Glutamatergic neuron (in vitro differentiated cells): ENCODE data around the gene TRPC3. TPM values are rescaled to one million over a fixed set of nuclear protein-coding genes. Genes with fewer than 3 reads are reported as not detected.

Experiments
- DNase-seq: peaks from one replicate; pipeline ENCODE4 v3.0.0; 2022
- H3K27ac Mint-ChIP-seq: one replicate; pipeline ENCODE4 v1.8.0; 2020; ENCODE audit warnings: mild to moderate bottlenecking, mixed read lengths, inconsistent platforms; ENCODE audit not compliant: unreplicated experiment
- H3K27me3 Mint-ChIP-seq: one replicate; pipeline ENCODE4 v1.8.0; 2020; ENCODE audit warnings: mild to moderate bottlenecking, moderate library complexity, mixed read lengths, inconsistent platforms; ENCODE audit not compliant: unreplicated experiment
- H3K36me3 Mint-ChIP-seq: one replicate; pipeline ENCODE4 v1.8.0; 2020; ENCODE audit warnings: mild to moderate bottlenecking, mixed read lengths, inconsistent platforms; ENCODE audit not compliant: unreplicated experiment
- H3K4me1 Mint-ChIP-seq: one replicate; pipeline ENCODE4 v1.8.0; 2020; ENCODE audit warnings: mild to moderate bottlenecking, low read depth, mixed read lengths, inconsistent platforms; ENCODE audit not compliant: unreplicated experiment
- H3K4me3 Mint-ChIP-seq: one replicate; pipeline ENCODE4 v1.8.0; 2020; ENCODE audit warnings: mild to moderate bottlenecking, mixed read lengths, inconsistent platforms; ENCODE audit not compliant: unreplicated experiment
- H3K9me3 Mint-ChIP-seq: one replicate; pipeline ENCODE4 v1.8.0; 2020; ENCODE audit warnings: mild to moderate bottlenecking, moderate library complexity, mixed read lengths, inconsistent platforms; ENCODE audit not compliant: unreplicated experiment
- long read RNA-seq: library from polyadenylated mRNA; unstranded; transcript quantifications from one replicate; pipeline ENCODE4 v2.0.0, GENCODE V29; 2020; ENCODE audit not compliant: unreplicated experiment
- total RNA-seq: library from RNA; stranded (reverse); fragmentation: NEBNext Ultra II Directional; extraction: Animal tissue kit (Norgen Biotek cat#: 25700); gene quantifications from one replicate; pipeline ENCODE4 v1.2.1, GENCODE V29; 2021; ENCODE audit not compliant: unreplicated experiment
- TF ChIP-seq, protein P1 (sequence below): fragments of 200-600 bp; sonication (generic); IDR thresholded peaks from one replicate; pipeline ENCODE4 v1.5.0; 2021; ENCODE audit not compliant: partially characterized antibody, unreplicated experiment

TRPC3 gene
- total RNA-seq = 0.66 TPM
- long read RNA-seq = 0 reads

DNA sequence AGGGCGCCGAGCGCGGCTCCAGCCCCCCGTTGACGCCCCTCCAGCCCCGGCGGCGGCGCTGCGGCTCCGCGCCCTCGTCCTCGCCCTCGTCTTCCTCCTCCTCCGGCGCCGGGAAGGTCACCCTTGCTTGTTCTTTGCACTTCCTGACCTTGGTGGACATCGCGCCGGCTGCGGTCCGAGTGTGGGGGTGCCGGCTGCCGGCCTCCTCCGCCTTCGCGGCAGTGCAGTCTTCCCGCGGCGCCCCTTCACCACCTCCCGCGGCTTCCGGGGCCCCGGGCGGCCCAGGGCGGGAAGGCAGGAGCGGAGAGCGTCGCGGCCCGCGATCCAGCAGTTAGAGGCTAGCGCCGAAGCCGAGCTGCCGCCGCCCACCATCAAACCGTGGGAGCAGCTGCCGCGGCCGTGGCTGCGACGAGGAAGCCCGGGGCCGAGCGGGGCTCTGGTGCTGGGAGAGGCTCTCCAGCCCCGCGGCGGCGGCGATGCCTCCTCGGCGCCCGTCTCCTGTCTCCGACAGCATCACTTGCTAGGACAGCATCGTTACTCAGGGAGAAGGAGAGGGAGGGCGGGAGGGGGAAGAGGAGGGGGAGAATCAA, at the start of gene TRPC3:
TSS of gene TRPC3 (minus strand) at position 540 of the 590 bp plus-strand sequence. CDS start at position 160, 380 bp downstream.
- Mint-ChIP-seq H3K27me3 (peaks cover 13% of the 10 kb centered on the region), H3K27ac (no peak within 1 kb of the TSS), H3K4me1 (peaks cover 5% of the 10 kb centered on the region), H3K4me3 (peak within 1 kb of the TSS; percentile 89), H3K36me3 (no peaks in the 10 kb centered on the region), H3K9me3 (peaks cover 4% of the 10 kb centered on the region)
- TF ChIP-seq, protein P1, sequence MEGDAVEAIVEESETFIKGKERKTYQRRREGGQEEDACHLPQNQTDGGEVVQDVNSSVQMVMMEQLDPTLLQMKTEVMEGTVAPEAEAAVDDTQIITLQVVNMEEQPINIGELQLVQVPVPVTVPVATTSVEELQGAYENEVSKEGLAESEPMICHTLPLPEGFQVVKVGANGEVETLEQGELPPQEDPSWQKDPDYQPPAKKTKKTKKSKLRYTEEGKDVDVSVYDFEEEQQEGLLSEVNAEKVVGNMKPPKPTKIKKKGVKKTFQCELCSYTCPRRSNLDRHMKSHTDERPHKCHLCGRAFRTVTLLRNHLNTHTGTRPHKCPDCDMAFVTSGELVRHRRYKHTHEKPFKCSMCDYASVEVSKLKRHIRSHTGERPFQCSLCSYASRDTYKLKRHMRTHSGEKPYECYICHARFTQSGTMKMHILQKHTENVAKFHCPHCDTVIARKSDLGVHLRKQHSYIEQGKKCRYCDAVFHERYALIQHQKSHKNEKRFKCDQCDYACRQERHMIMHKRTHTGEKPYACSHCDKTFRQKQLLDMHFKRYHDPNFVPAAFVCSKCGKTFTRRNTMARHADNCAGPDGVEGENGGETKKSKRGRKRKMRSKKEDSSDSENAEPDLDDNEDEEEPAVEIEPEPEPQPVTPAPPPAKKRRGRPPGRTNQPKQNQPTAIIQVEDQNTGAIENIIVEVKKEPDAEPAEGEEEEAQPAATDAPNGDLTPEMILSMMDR = no peak
- peak; percentile 72 for DNase-seq

DNA sequence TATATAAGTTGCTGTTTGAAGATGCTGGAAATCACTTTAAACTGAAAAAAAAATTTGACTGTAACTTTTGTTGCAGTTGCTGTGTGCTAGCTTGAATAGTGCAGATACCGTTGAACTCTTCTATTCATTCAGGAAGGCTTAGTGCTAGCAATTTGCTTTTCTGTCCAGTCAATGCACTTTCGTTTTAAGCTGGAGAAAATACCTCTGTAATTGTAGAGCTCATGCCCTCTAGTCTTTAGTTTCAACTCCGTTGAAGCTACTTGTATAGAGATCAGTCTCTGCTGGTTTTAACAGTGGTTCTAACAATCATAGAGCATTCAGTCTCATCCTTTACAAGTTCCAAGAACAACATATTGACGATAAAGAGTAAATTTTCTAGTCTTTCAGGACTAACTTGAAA, 49.0 kb upstream of the TRPC3 start:
- no peak for DNase-seq
- TF ChIP-seq, protein P1 = no peak
- H3K36me3 Mint-ChIP-seq = no peaks in the 10 kb centered on the region
- no peak overlapping the region for H3K27ac Mint-ChIP-seq
- no peak overlapping the region for H3K4me3 Mint-ChIP-seq
- peaks cover 5% of the 10 kb centered on the region for H3K27me3 Mint-ChIP-seq
- H3K4me1 Mint-ChIP-seq = no peaks in the 10 kb centered on the region
- H3K9me3 Mint-ChIP-seq = no peaks in the 10 kb centered on the region

- Mint-ChIP-seq H3K36me3 (no peaks in the 10 kb centered on the region), H3K9me3 (no peaks in the 10 kb centered on the region), H3K27me3 (peaks cover 5% of the 10 kb centered on the region), H3K4me1 (no peaks in the 10 kb centered on the region), H3K27ac (no peak overlapping the region), H3K4me3 (no peak overlapping the region)
- TF ChIP-seq, protein P1 = no peak
- DNase-seq = no peak
These were observed 46.2 kb upstream of the TRPC3 start for GRCh38 chr4:121998024-121998423.

GRCh38 chr4:121995790-121996537, 44.1 kb upstream of the TRPC3 start:
- no peaks in the 10 kb centered on the region for H3K36me3 Mint-ChIP-seq
- no peaks in the 10 kb centered on the region for H3K27me3 Mint-ChIP-seq
- TF ChIP-seq, protein P1 = no peak
- no peaks in the 10 kb centered on the region for H3K4me1 Mint-ChIP-seq
- no peak for DNase-seq
- H3K27ac Mint-ChIP-seq = no peak overlapping the region
- no peaks in the 10 kb centered on the region for H3K9me3 Mint-ChIP-seq
- no peak overlapping the region for H3K4me3 Mint-ChIP-seq

DNA sequence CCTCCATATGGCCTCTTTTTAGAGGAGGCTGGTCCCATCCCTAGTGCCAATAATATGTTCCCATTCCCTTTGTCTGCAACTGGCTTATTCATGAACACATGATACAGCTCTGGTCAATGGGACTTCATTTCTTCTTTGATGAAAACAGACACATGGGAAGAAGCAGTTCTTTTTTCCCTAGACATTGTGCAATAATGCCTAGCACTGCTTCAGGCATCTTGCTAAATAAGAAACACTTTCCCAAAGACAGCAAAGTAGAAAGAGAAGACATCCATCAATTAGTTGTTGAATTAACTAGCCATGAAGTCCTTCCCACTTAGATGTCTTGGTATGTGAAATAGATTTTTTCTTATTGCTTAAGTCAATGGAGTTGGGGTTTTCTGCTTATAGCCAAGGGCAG, 40.1 kb upstream of the TRPC3 start:
- Mint-ChIP-seq H3K36me3 (no peaks in the 10 kb centered on the region), H3K9me3 (no peaks in the 10 kb centered on the region), H3K4me1 (no peaks in the 10 kb centered on the region), H3K27me3 (no peaks in the 10 kb centered on the region), H3K4me3 (no peak overlapping the region), H3K27ac (no peak overlapping the region)
- TF ChIP-seq, protein P1 = no peak
- no peak for DNase-seq
